ENCODE results near the gene DDX20.
A peak's percentile ranks its signal among the peaks of the same experiment; 100 is the strongest.
"Not testable (repeated sequence)": the region's sequence is repeated elsewhere in the genome, so short reads cannot be mapped to it uniquely, and the experiment has no call there.

Gene DDX20

DNA sequence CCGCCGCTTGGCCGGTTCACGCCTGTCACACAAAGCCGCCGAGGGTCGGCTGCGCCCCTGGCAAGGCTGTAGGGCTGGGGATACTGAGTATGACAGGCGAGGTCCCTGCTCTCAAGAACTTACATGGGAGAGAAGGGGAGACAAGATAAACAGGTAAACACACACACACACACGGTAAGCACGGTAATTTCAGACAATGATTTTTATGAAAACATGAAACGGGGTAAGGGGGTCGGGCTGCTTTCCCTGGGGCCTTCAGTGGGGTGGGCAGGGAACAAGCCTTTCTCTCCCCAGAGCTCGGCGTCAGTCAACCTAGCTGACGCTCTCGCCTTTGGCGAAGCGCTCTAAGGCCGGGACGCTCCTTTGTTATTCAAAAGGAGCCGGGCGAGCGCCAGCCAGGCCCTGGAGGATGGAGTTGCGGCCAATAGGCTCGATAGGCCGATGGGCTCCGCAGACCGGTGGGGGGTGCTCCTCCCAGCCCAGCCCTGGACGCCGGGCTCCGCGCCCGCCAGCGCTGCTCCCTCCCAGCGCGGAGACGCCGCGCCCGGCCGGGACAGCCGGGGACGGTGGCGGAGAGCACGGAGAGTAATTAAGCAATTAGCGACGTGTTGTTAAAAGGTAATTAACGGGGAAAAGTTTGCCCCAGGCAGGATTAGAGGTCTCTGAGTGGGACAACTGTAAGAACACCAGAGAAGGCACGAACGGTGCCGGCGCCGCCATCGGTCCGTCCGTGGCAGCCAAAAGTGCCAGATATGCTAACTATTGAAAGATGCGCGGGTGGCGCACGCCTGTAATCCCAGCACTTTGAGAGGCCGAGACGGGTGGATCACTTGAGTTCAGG lies 15.6 kb upstream of the DDX20 start:
- H3K27me3 ChIP-seq (replicated peaks): no peaks in the 10 kb centered on the region
- H3K36me3 ChIP-seq (replicated peaks): no peaks in the 10 kb centered on the region
- in situ Hi-C loops (cut with HindIII; ENCODE audit: low pct_ligation_motif_present, low sequenced_read_pairs): no loop called here
- H3K4me3 ChIP-seq (ENCODE audit: low read depth, low read length): peak overlapping the region; percentile 64
- H3K27ac ChIP-seq: no peak overlapping the region
- peak; percentile 40 for DNase-seq
- peak; percentile 6 for TF ChIP-seq CTCF (IDR thresholded peaks at IDR 0.05; ENCODE audit: low read depth, low read length, missing control alignments)

GRCh38 chr1:111742292-111742691 lies 13.4 kb upstream of the DDX20 start:
- H3K27me3 ChIP-seq (replicated peaks); H3K36me3 ChIP-seq (replicated peaks); H3K4me3 ChIP-seq (ENCODE audit: low read depth, low read length); H3K27ac ChIP-seq; DNase-seq; in situ Hi-C loops (cut with HindIII; ENCODE audit: low pct_ligation_motif_present, low sequenced_read_pairs): not testable (repeated sequence)

DNA sequence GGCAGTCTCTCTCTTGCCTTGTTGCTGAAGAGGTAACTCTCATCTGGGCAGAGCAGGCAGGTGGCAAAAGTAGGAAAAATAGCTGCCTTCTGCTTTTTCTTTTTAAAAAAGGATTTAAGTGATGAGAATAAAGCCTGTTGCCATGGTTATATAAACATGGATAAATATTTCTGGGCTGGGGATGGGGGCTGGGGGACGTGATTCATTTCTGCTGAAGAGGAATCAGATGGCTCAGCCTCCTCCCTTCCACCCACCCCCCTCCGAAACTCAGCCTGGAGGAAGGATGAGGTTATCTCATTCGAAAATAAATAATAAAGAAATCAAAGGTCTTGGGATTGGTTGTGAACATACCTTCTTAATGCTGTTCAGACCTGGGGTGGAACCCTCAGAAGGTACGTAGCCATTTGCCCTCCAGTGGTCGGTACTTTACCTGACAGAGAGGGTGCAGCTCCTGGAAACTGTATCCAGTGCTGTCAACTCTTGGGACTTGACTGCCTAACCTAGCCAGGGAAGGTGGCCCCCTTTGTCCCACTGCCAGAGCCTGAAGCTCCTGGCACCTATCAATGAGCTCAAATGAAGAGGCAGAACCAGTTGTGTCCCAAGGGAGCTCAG lies 12.7 kb upstream of the DDX20 start:
- in situ Hi-C loops (cut with HindIII; ENCODE audit: low pct_ligation_motif_present, low sequenced_read_pairs): no loop called here
- peak; percentile 81 for DNase-seq
- H3K4me3 ChIP-seq (ENCODE audit: low read depth, low read length): no peak overlapping the region

DNA sequence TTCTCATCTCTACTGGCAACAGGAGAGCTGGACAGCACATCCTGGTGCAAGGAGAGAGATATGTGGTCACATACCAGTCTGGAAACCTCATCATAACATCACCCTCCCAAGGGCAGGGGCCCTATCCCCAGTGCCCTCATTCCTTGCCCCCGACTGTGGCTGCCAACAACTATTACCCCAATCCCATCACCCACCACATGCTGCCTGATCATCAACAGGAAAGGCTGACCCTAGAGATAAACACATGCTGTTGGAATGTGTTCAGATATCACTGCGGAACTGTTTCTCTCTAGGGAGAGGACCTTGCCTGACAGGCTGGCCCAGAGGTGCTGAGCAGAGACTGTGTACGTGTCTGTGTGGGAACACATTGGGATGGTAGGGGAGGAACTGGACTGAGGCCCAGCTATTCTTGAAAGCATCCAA lies 12.0 kb upstream of the DDX20 start:
- TF ChIP-seq CTCF (IDR thresholded peaks at IDR 0.05; ENCODE audit: low read depth, low read length, missing control alignments): no peak
- H3K27ac ChIP-seq: peak overlapping the region; percentile 1
- in situ Hi-C loops (cut with HindIII; ENCODE audit: low pct_ligation_motif_present, low sequenced_read_pairs): no loop called here
- DNase-seq: peak; percentile 75
- H3K27me3 ChIP-seq (replicated peaks): no peaks in the 10 kb centered on the region
- no peak overlapping the region for H3K4me3 ChIP-seq (ENCODE audit: low read depth, low read length)
- H3K36me3 ChIP-seq (replicated peaks): no peaks in the 10 kb centered on the region

More for the DNA sequence above, 12.7 kb upstream of the DDX20 start:
- Histone ChIP-seq H3K27ac (peak overlapping the region; percentile 1), H3K27me3 (replicated peaks) (no peaks in the 10 kb centered on the region), H3K36me3 (replicated peaks) (no peaks in the 10 kb centered on the region)
- TF ChIP-seq CTCF (IDR thresholded peaks at IDR 0.05; ENCODE audit: low read depth, low read length, missing control alignments): no peak

DNA sequence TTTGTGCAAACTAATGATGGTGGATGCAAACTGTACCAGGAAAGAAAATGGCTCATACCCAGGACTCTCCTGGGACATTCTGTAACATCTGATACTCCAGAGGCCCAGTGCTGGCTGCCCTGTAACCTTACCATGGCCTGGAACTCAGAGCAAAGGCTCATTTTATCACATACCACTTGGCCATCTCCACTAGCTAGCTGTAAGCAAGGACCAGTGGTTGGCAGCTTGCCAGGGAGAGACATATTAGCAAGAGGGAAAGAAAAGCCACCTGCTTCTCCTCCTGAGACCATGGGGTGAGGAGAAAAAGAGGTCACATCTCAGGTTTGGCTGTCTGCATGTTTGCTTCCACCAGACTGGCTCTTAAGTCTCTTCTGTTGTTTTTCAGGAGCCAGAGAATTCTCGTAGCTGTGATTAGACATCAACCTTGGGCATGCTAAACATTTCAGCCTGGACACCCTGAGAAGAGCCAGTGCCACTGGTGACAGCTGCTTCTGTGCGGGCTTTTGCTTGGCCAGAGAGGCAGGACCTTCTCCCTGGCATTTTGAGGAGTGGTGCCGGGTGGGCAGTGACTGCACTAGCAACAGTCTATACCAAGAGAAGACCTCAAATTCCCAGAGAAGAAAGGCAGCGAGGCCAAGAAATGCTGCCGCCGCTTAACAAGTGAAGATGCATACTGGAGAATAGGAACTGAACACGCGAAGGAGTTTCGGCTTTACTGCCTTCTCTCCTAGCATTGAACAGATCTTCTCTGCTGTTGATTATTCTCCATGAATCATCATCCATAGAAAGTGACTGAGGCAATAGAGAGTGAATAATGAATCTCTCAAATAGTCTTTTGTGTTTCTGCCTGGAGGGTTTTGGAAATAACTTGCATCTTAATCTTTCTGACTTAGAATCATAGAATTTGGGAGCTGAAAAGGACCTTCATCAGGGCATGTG lies 9.8 kb upstream of the DDX20 start:
- Histone ChIP-seq H3K4me3 (ENCODE audit: low read depth, low read length) (no peak overlapping the region), H3K36me3 (replicated peaks) (no peaks in the 10 kb centered on the region), H3K27ac (no peak overlapping the region), H3K27me3 (replicated peaks) (no peaks in the 10 kb centered on the region)
- TF ChIP-seq CTCF (IDR thresholded peaks at IDR 0.05; ENCODE audit: low read depth, low read length, missing control alignments): no peak
- in situ Hi-C loops (cut with HindIII; ENCODE audit: low pct_ligation_motif_present, low sequenced_read_pairs): no loop called here
- no peak for DNase-seq

GRCh38 chr1:111746614-111746999 lies 9.1 kb upstream of the DDX20 start:
- TF ChIP-seq CTCF (IDR thresholded peaks at IDR 0.05; ENCODE audit: low read depth, low read length, missing control alignments): no peak
- H3K27me3 ChIP-seq (replicated peaks): no peaks in the 10 kb centered on the region
- H3K4me3 ChIP-seq (ENCODE audit: low read depth, low read length): no peak overlapping the region
- DNase-seq: no peak
- no peaks in the 10 kb centered on the region for H3K36me3 ChIP-seq (replicated peaks)
- in situ Hi-C loops (cut with HindIII; ENCODE audit: low pct_ligation_motif_present, low sequenced_read_pairs): no loop called here
- H3K27ac ChIP-seq: no peak overlapping the region
